GM12878 (cell line): ENCODE results near the gene USP47. TPM values are rescaled to one million over a fixed set of nuclear protein-coding genes. Genes with fewer than 3 reads are reported as not detected.

Experiments
- ATAC-seq: fragments of 200-7000 bp; cut with Tn5 transposase; 3 replicates; pipeline ENCODE4 v1.9.1; 2020; ENCODE audit warnings: mild to moderate bottlenecking, moderate library complexity
- BruUV-seq: library from RNA; stranded (reverse); fragments of 400-500 nt; replicated peaks from 2 replicates; lab custom pipeline; 2021; lab: Mats Ljungman, UMichigan
- CTCF ChIA-PET: fragments of 300-600 bp; sonication (Branson Sonifier 250); formaldehyde crosslinking; extraction: SDS; loops from one replicate; lab custom pipeline; 2021; ENCODE audit warnings: inconsistent platforms; lab: Yijun Ruan, JAX
- POLR2A ChIA-PET: fragments of 350-600 bp; formaldehyde crosslinking; extraction: SDS; loops from one replicate; lab custom pipeline; 2021; ENCODE audit warnings: inconsistent platforms; lab: Charles Lee
- RAD21 ChIA-PET: fragments of 300-600 bp; sonication (Branson Sonifier 250); formaldehyde crosslinking; loops from one replicate; lab custom pipeline; 2023; ENCODE audit warnings: antibody characterized with exemption; ENCODE audit not compliant: unreplicated experiment; lab: Charles Lee
- SMC1A ChIA-PET: fragments of 300-600 bp; sonication (Branson Sonifier 250); formaldehyde crosslinking; loops from one replicate; lab custom pipeline; 2023; ENCODE audit not compliant: unreplicated experiment, uncharacterized antibody; lab: Charles Lee
- DNase-seq: peaks from one replicate; pipeline ENCODE4 v3.0.0-alpha.2; 2011; ENCODE audit warnings: low read depth, low spot score
- FAIRE-seq: peaks from 3 replicates; lab custom pipeline; 2011; peaks lifted over from hg19 to GRCh38; lab: Jason Lieb, UNC
- H2AFZ ChIP-seq: 2 replicates; pipeline ENCODE4 v1.6.0; 2011; ENCODE audit warnings: low read depth, low read length, control low read depth; ENCODE audit not compliant: control insufficient read depth
- H3K27ac ChIP-seq: 2 replicates; pipeline ENCODE4 v1.5.1; 2011; ENCODE audit warnings: control low read depth; ENCODE audit not compliant: control insufficient read depth, insufficient read depth
- H3K27me3 ChIP-seq, 2 experiments: replicated peaks in 1 of 2; 2 replicates each; pipeline versions ENCODE4 v1.6.0 to v1.6.1; 2011; ENCODE audit warnings: low read length in 1 of 2; ENCODE audit not compliant: control insufficient read depth in 2 of 2, insufficient read depth in 2 of 2
- H3K36me3 ChIP-seq, 2 experiments: 2 replicates each; pipeline ENCODE4 v1.5.1; 2011; ENCODE audit warnings: low read length in 1 of 2; ENCODE audit not compliant: control insufficient read depth in 2 of 2, insufficient read depth in 2 of 2
- H3K4me1 ChIP-seq: 2 replicates; pipeline ENCODE4 v1.6.1; 2011; ENCODE audit warnings: mild to moderate bottlenecking, low read length, moderate library complexity, mixed read lengths; ENCODE audit not compliant: control insufficient read depth, insufficient read depth
- H3K4me2 ChIP-seq: 2 replicates; pipeline ENCODE4 v1.6.0; 2011; ENCODE audit warnings: control low read depth; ENCODE audit not compliant: control insufficient read depth, insufficient read depth
- H3K4me3 ChIP-seq: fragments of 200-600 bp; sonication (generic); 2 replicates; pipeline ENCODE4 v1.5.1; 2016
- H3K79me2 ChIP-seq: 2 replicates; pipeline ENCODE4 v1.6.0; 2011; ENCODE audit warnings: low read length; ENCODE audit not compliant: control insufficient read depth, insufficient read depth
- H3K9ac ChIP-seq: 2 replicates; pipeline ENCODE4 v1.8.0; 2011; ENCODE audit warnings: low read length, control low read depth, mixed read lengths; ENCODE audit not compliant: control insufficient read depth, insufficient read depth
- H3K9me3 ChIP-seq: replicated peaks from 3 replicates; pipeline ENCODE4 v1.5.1; 2011; ENCODE audit warnings: mild to moderate bottlenecking, low read length; ENCODE audit not compliant: control insufficient read depth, insufficient read depth
- H4K20me1 ChIP-seq: 2 replicates; pipeline ENCODE4 v1.6.0; 2011; ENCODE audit not compliant: control insufficient read depth, insufficient read depth
- CHD1 ChIP-seq: IDR thresholded peaks from 2 replicates; pipeline ENCODE4 v1.6.1; 2012; ENCODE audit warnings: low read depth, low read length, improper control_type of control experiment
- HDGF ChIP-seq: fragments of 450-650 bp; IDR thresholded peaks from 2 replicates; pipeline ENCODE4 v1.6.1; 2016; ENCODE audit warnings: antibody characterized with exemption
- NFYA ChIP-seq: IDR thresholded peaks from 2 replicates; pipeline ENCODE4 v1.6.1; 2011; ENCODE audit warnings: low read depth, mild to moderate bottlenecking, low read length, improper control_type of control experiment, borderline replicate concordance
- POLR2A ChIP-seq: IDR thresholded peaks from 2 replicates; pipeline ENCODE4 v1.6.1; 2011; ENCODE audit warnings: low read depth, mild to moderate bottlenecking, low read length
- POU2F2 ChIP-seq: IDR thresholded peaks from 3 replicates; pipeline ENCODE4 v1.6.1; 2011; ENCODE audit warnings: low read depth, mild to moderate bottlenecking, low read length, borderline replicate concordance
- SIN3A ChIP-seq: IDR thresholded peaks from 2 replicates; pipeline ENCODE4 v1.6.1; 2012; ENCODE audit warnings: low read depth, low read length, improper control_type of control experiment
- SRF ChIP-seq, 2 experiments: IDR thresholded peaks; 2 replicates each; pipeline ENCODE4 v1.6.1; 2011; ENCODE audit warnings: low read depth in 2 of 2, low read length in 2 of 2, mild to moderate bottlenecking in 1 of 2, moderate library complexity in 1 of 2
- ZNF622 ChIP-seq: fragments of 450-650 bp; IDR thresholded peaks from 2 replicates; pipeline ENCODE4 v1.6.1; 2017; ENCODE audit warnings: mild to moderate bottlenecking, inconsistent platforms
- WGBS: methylation state at CpG from one replicate; pipeline ENCODE4 v1.1.6; 2016; ENCODE audit warnings: low lambda C conversion rate; ENCODE audit not compliant: insufficient replicate concordance, insufficient coverage; ENCODE audit errors: missing lambda C conversion rate; 5-methylcytosine and 5-hydroxymethylcytosine counted together
- in situ Hi-C: fragments of 300-500 bp; cut with MboI; formaldehyde crosslinking; loops from 9 replicates; pipeline ENCODE4 v1.14.3; 2018; ENCODE audit warnings: mixed read lengths
- intact Hi-C: fragments of 100-400 bp; cut with micrococcal nuclease; formaldehyde crosslinking; loops from one replicate; pipeline ENCODE4 v1.14.2; 2022; ENCODE audit not compliant: unreplicated experiment
- polyA plus RNA-seq, 11 experiments: library from polyadenylated mRNA; depleted of rRNA in 4 of 11; unstranded in 6 of 11; stranded (reverse) in 5 of 11; fragments of >200 nt; fragmentation: Nextera tagmentation in 4 of 11; fragmentation: Illumina TruSeq in 1 of 11; extraction: Ambion mirVana in 4 of 11; extraction: Trizol in 1 of 11; gene quantifications; 1 replicate in 1 of 11; 2 replicates in 10 of 11; pipeline versions ENCODE4 v1.2.1 to v1.2.3, GENCODE V29; 2011 to 2016; ENCODE audit warnings: inconsistent platforms in 2 of 11, missing spikeins in 2 of 11, low read depth in 1 of 11
- total RNA-seq, 4 experiments: library from RNA; depleted of rRNA in 3 of 4; stranded (reverse); fragments of >200 nt in 3 of 4; fragmentation: Illumina TruSeq in 1 of 4; extraction: Trizol in 1 of 4; gene quantifications; 2 replicates each; pipeline versions ENCODE4 v1.2.1 to v1.2.3, GENCODE V29; 2013 to 2021
- TF ChIP-seq, protein P1 (sequence below): fragments of 450-650 bp; formaldehyde crosslinking; IDR thresholded peaks from 2 replicates; pipeline ENCODE4 v1.4.0; 2022; ENCODE audit warnings: mild to moderate bottlenecking, moderate library complexity
- TF ChIP-seq, protein P2 (sequence below): fragments of 450-650 bp; IDR thresholded peaks from 2 replicates; pipeline ENCODE4 v1.6.1; 2014; ENCODE audit warnings: mild to moderate bottlenecking
- TF ChIP-seq, protein P3 (sequence below): IDR thresholded peaks from 2 replicates; pipeline ENCODE4 v1.6.1; 2012; ENCODE audit warnings: low read length, inconsistent platforms
- TF ChIP-seq, protein P4 (sequence below): fragments of 450-650 bp; formaldehyde crosslinking; IDR thresholded peaks from 2 replicates; pipeline ENCODE4 v1.4.0; 2020; ENCODE audit warnings: mild to moderate bottlenecking, moderate library complexity

USP47 gene
- total and polyA plus RNA-seq, 10 of the 15 experiments (the other 5 are each of a cell fraction or from before 2014, with no cell fraction given), result 13.9 to 54.0 (median 31.6) TPM

DNA sequence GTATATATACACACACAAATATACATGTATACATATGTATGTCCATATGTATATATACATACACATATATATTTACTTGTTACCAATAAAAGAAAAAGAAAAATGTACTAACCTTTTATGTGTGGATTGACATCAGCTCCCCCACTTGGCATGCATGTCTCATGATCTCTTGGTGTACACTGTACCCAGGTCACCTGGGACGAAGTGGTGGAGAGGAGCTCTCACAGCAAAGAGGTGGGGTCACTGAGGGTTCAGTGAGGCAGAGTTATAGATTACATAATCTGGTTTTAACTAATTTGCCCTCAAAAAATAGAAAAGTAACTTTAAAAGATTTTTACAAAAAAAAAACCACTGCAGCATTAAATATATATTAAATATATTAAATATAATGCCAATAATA lies 15.5 kb upstream of the USP47 start:
- 0% methylated on average over 1 of the region's 1 CpG for WGBS
- ChIA-PET CTCF (interaction anchor here (1.0 kb wide), 1 partner anchor 46 kb away, joined by 3 read pairs; no protein-coding TSS in a partner anchor), POLR2A (interaction anchor here (0.7 kb wide), 1 partner anchor 16 kb away, joined by 3 read pairs; the partner anchor contains the start of gene USP47)

More for the DNA sequence above, 15.5 kb upstream of the USP47 start:
- no peak for ATAC-seq
- BruUV-seq, result no TSS peak
- Histone ChIP-seq H3K27ac (no peak overlapping the region), H3K27me3 (no peaks in the 10 kb centered on the region), H3K36me3 (no peaks in the 10 kb centered on the region), H3K4me1 (no peaks in the 10 kb centered on the region), H3K4me3 (no peak overlapping the region), H3K9ac (no peak overlapping the region), H2AFZ (no peak overlapping the region), H3K9me3 (no peaks in the 10 kb centered on the region; the same call in 2 of the 3 replicates), H3K79me2 (no peaks in the 10 kb centered on the region), H4K20me1 (no peaks in the 10 kb centered on the region), H3K4me2 (no peak overlapping the region)
- intact Hi-C loops, result no loop called here
- ChIA-PET SMC1A (no interaction called here), RAD21 (no interaction called here)
- no peak for FAIRE-seq
- DNase-seq, result no peak
- in situ Hi-C loops, result no loop called here
- TF ChIP-seq, protein P1, sequence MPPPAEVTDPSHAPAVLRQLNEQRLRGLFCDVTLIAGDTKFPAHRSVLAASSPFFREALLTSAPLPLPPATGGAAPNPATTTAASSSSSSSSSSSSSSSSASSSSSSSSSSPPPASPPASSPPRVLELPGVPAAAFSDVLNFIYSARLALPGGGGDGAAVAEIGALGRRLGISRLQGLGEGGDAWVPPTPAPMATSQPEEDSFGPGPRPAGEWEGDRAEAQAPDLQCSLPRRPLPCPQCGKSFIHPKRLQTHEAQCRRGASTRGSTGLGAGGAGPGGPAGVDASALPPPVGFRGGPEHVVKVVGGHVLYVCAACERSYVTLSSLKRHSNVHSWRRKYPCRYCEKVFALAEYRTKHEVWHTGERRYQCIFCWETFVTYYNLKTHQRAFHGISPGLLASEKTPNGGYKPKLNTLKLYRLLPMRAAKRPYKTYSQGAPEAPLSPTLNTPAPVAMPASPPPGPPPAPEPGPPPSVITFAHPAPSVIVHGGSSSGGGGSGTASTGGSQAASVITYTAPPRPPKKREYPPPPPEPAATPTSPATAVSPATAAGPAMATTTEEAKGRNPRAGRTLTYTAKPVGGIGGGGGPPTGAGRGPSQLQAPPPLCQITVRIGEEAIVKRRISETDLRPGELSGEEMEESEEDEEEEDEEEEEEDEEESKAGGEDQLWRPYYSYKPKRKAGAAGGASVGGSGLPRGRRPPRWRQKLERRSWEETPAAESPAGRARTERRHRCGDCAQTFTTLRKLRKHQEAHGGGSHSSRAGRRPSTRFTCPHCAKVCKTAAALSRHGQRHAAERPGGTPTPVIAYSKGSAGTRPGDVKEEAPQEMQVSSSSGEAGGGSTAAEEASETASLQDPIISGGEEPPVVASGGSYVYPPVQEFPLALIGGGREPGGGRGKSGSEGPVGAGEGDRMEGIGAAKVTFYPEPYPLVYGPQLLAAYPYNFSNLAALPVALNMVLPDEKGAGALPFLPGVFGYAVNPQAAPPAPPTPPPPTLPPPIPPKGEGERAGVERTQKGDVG (CRISPR knock-in tag), result no peak
- no peak for TF ChIP-seq POU2F2
- no peak for TF ChIP-seq POLR2A
- no peak for TF ChIP-seq HDGF
- TF ChIP-seq SRF (IDR thresholded peaks at IDR 0.05; ENCODE audit: low read depth in 2 of 2, low read length in 2 of 2), result no peak
- TF ChIP-seq CHD1, result no peak
- no peak for TF ChIP-seq ZNF622
- TF ChIP-seq SIN3A, result no peak
- TF ChIP-seq, protein P2, sequence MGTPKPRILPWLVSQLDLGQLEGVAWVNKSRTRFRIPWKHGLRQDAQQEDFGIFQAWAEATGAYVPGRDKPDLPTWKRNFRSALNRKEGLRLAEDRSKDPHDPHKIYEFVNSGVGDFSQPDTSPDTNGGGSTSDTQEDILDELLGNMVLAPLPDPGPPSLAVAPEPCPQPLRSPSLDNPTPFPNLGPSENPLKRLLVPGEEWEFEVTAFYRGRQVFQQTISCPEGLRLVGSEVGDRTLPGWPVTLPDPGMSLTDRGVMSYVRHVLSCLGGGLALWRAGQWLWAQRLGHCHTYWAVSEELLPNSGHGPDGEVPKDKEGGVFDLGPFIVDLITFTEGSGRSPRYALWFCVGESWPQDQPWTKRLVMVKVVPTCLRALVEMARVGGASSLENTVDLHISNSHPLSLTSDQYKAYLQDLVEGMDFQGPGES, result no peak
- no peak for TF ChIP-seq NFYA
- TF ChIP-seq, protein P3, sequence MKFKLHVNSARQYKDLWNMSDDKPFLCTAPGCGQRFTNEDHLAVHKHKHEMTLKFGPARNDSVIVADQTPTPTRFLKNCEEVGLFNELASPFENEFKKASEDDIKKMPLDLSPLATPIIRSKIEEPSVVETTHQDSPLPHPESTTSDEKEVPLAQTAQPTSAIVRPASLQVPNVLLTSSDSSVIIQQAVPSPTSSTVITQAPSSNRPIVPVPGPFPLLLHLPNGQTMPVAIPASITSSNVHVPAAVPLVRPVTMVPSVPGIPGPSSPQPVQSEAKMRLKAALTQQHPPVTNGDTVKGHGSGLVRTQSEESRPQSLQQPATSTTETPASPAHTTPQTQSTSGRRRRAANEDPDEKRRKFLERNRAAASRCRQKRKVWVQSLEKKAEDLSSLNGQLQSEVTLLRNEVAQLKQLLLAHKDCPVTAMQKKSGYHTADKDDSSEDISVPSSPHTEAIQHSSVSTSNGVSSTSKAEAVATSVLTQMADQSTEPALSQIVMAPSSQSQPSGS, result no peak
- TF ChIP-seq, protein P4, sequence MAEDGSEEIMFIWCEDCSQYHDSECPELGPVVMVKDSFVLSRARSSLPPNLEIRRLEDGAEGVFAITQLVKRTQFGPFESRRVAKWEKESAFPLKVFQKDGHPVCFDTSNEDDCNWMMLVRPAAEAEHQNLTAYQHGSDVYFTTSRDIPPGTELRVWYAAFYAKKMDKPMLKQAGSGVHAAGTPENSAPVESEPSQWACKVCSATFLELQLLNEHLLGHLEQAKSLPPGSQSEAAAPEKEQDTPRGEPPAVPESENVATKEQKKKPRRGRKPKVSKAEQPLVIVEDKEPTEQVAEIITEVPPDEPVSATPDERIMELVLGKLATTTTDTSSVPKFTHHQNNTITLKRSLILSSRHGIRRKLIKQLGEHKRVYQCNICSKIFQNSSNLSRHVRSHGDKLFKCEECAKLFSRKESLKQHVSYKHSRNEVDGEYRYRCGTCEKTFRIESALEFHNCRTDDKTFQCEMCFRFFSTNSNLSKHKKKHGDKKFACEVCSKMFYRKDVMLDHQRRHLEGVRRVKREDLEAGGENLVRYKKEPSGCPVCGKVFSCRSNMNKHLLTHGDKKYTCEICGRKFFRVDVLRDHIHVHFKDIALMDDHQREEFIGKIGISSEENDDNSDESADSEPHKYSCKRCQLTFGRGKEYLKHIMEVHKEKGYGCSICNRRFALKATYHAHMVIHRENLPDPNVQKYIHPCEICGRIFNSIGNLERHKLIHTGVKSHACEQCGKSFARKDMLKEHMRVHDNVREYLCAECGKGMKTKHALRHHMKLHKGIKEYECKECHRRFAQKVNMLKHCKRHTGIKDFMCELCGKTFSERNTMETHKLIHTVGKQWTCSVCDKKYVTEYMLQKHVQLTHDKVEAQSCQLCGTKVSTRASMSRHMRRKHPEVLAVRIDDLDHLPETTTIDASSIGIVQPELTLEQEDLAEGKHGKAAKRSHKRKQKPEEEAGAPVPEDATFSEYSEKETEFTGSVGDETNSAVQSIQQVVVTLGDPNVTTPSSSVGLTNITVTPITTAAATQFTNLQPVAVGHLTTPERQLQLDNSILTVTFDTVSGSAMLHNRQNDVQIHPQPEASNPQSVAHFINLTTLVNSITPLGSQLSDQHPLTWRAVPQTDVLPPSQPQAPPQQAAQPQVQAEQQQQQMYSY, result no peak
